Hypothalamus (tissue), 51 donors: ENCODE results near the gene PPARA.
"Not testable (repeated sequence)": the region's sequence is repeated elsewhere in the genome, so short reads cannot be mapped to it uniquely, and the experiment has no call there.

Experiments used
- DNase-seq, 51 donors: peaks; one replicate each; lab custom pipeline; 2025; lab: John Stamatoyannopoulos, UW

The PPARA gene

DNA sequence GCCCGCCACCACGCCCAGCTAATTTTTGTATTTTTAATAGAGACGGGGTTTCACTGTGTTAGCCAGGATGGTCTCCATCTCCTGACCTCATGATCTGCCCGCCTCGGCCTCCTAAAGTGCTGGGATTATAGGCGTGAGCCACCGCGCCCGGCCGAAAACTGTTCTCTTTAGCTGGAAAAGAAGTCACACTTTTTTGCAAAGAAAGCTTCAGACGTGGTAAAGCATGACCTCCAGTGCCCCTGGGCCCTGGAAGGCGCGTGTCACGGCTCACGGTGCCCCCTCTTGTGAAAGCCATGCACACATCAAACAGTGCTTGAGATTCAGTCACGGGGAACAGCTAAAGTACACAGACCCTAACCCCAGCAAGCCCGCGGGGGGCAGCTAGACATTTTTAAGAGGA, 48.5 kb downstream of the PPARA start:
- DNase-seq: not testable (repeated sequence)

DNA sequence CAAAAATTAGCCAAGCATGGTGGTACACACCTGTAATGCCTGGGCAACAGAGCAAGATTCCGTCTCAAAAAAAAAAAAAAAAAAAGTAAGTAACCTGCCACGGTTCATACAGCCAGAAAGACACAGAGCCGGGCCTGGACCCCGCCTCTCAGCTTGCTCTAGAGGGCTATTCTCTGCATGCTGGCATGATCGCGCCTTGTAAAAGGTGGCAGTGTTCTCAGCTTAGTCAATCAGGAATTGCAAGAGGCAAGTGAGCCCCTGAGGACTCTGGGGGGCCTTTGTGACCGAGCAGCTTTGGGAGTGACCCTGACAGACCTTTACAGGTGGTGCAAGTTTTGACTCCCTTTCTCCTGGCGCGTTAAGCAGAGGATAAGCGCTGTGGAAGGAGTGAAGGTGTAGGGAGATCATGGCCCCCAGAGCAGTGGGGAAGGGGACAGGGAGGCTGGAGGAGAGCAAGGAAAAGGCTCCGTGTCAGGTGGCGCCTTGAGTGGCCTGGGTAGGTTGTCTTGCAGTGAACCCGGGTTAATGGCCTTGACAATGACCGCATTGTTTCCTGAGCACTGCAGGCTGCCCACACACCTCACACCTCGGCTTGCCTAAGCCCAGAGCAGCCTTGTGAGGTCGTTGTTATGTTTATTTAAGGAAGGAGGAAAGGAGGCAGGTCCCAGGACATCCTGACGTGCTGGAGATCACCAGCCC, 50.9 kb downstream of the PPARA start:
- DNase-seq: no peak

DNA sequence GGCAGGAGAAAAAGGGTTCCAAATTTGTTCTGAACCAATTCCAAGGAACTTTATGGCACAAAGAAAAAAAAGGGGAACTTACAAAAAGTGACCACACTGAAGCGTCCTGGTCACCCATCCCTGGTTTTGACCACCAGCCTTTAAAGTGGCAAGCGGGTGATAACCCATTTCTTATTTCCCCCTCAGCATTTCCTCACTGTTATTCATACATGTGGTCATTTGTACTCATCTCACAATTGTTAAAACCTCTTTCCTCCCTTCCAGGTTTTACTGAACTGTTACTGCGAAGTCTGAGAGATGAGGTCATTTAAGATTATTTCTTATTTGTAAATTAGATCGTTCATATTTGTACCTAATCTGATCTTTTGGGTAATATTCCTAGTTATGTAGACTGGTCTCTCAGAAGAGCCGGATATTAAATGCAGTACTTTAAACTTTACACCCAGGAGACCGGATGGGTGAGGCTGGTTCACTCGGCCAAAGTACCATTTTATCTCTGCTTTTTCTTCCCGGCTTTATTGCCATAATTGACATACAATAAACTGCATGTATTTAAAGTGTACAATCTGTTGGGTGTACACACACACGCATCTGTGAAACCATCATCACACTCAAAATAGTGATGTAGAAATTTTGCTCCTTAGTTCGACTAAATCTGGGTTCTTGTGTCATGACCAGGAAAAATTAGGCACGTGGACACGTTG, 52.7 kb downstream of the PPARA start:
- DNase-seq: no peak

DNA sequence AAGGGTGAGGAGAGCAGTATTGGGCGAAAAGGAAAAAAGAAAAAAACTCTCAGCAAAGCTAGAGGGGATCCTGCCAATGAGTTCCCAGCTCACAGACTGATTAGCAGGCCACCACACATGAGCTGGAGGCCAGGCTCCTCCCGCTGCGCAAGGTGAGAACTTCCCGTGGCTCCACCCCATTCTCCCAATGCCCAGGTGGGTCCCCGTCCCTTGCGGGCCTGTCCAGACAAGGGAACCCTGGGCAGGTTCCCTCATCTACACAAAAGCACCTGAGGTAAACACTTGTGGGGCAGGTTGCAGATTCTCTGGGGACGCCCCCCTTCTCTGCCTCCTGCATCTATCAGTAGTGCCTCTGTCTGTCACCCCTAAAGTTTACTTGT, 53.3 kb downstream of the PPARA start:
- no peak for DNase-seq

DNA sequence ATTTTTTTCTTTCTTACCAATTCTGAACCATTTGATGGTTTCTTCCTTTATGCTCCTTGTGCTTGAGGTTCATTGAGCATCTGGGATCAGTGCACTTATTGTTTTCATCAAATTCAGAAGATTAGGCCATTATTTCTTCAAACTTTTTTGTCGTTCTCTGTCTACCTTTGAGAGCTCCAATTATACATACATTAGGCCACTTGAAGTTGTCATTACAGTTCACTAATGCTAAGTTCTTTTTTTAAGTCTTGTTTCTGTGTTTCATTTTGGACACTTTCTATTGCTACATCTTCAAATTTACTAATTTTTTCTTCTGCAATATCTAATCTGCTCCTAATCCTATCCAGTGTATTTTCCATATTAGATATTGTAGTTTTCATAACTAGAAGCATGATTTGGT, 58.9 kb downstream of the PPARA start:
- DNase-seq: no peak

DNA sequence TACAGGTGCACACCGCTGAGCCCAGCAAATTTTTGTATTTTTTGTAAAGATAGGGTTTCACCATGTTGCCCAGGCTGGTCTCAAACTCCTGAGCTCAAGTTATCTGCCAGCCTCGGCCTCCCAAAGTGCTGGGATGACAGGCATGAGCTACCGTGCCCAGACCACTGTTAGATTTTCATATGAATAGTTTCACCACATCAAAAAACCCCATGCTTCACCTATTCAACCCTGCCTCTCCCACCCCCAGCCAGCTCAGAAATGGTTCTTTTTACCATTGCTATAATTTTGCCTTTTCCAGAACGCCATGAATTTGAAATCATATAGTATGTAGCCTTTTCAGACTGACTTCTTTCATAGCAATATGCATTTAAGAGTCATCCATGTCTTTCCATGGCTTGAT, 61.9 kb downstream of the PPARA start:
- no peak for DNase-seq

DNA sequence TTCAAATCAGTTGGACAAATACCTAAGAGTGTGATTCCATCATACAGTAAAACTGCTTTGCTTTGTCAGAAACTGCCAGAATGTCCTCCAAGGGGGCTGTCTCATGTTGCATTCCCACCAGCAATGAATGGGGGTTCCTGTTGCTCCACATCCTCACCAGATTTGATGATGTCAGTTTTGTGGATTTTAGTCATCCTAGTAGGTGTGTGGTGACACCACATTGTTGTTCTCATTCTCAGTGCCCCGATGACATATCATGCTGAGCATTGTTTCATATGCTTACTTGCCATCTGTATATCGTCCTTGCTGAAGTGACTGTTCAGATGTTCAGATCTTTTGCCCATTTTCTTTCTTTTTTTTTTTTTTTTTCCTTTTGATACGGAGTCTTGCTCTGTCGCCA, 62.7 kb downstream of the PPARA start:
- no peak for DNase-seq

DNA sequence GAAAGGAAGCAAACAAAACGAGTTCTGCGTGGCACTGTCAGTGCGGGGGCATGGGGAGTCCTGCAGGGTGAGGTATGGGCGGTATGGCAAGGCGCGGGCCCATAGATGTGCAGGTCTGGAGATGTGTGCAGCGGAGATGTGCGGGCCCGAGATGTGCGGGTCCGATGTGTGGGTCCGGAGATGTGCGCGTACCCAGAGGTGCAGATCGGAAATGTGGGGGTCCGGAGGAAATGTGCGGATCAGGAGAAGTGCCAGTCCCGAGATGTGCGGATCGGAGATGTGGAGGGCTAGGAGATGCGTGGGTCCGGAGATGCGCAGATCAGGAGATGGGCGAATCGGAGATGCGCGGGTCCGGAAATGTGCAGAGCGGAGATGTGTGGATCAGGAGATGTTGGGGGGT, 63.8 kb downstream of the PPARA start:
- no peak for DNase-seq

DNA sequence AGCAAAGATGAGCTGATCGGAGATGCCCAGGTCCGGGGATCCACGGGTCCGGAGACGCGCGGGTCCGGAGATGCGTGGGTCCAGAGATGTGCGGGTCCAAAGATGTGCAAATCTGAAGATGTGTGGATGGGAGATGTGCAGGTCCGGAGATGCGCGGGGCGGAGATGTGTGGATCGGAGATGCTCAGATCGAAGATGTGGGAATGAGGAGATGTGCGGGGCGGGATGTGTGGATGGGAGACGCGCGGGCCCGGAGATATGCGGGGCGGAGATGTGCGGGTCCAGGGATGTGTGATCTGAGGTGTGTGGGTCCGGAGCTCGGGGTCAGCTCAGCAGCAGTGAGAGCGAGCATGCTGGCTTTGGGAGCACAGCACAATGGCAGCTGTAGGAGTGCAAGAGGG, 64.3 kb downstream of the PPARA start:
- no peak for DNase-seq

DNA sequence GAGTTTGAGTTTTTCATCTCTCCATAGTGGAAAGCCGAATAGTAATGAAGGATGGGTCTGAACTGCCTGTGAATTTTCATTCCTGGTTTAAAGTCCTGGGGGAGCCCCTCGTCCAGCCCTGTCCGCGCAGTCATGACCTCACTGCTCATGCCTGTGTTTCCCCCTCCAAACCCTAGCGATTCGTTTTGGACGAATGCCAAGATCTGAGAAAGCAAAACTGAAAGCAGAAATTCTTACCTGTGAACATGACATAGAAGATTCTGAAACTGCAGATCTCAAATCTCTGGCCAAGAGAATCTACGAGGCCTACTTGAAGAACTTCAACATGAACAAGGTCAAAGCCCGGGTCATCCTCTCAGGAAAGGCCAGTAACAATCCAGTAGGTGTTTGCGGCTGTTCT, 69.3 kb downstream of the PPARA start:
- no peak for DNase-seq

DNA sequence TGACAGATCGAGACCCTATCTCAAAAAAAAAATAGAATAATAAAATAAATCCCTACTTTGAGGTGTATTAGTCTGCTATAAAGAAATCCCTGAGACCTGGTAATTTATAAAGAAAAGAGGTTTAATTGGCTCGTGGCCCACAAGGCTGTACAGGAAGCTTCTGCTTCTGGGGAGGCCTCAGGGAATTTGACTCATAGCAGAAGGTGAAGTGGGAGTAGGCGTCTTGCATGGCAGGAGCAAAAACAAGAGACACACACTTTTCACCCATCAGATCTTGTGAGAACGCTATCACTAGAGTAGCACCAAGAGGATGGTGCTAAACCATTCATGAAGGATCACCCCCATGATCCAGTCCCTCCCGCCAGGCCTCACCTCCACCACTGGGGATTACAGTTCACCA, 70.6 kb downstream of the PPARA start:
- no peak for DNase-seq

DNA sequence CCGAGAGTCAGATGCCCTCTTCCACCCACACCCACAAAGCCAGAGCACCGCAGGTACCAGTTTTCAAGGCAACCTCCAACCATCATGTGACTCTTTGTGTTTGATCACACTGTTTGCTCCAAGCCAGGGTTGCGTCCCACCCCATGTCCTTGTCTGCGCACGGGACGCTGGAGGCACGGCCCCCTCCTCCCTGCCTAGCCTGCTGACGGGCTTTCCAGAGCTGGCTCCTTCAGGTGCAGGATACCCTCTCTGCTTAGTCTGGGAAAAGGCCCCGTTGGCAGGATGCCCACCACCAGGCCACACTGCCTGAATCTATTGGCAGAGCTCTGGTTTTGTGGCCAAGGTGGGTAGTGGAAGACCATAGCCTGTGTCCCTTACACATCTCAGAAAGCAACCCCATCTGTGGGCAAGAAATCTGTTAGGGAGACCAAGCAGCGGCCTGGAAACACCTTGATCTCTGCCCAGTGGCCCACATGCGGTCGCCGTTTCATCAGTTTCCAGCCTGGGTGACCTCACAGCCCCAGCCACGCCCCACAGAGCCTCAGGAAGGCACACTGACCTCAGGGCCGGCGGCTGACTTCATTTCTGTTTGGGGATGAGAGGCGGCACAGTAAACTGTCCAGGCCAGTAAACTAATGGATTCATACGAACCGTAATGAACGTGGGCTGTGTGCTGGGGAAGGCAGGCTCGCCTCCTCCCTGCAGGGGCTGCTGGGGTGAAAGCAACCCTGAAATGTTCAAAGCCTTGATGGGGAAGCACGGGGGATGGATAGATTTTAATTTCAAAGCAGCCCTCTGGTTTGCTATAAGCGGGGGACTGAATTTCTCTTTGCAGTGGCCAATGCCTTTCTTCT, 73.9 kb downstream of the PPARA start:
- no peak for DNase-seq

DNA sequence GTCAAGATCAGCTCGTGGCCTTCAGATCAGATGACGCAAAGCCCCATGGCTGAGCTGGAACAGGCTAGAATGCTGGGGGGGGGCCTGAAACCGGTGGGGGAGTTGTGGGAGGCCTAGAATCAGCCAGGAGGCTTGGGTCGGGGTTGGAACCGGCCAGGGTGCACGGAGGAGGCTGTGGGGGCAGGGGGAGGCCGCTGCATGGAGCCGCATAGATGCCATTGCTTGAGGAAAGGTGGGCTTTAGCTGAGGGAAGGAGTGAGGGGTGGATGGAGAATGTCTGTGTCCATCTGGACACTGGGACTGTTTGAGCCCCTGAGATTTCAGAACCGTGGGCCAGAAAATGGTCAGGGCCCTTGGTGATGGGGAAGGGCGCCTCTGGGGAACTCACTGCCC, 74.6 kb downstream of the PPARA start:
- no peak for DNase-seq

DNA sequence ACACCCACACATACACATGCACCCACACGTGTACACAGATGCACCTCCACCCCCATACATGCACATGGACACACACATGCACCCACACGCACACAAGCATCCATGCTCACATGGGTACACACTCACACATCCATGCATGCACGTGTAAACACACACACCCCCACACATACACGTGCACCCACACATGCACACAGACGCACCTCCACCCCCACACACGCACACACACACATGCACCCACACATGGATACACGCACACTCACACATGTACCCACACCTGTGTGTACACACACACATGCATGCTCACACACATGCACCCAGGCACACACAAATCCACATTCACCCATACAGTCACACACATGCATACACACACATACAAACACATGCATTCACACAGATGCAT, 75.3 kb downstream of the PPARA start:
- DNase-seq: no peak

DNA sequence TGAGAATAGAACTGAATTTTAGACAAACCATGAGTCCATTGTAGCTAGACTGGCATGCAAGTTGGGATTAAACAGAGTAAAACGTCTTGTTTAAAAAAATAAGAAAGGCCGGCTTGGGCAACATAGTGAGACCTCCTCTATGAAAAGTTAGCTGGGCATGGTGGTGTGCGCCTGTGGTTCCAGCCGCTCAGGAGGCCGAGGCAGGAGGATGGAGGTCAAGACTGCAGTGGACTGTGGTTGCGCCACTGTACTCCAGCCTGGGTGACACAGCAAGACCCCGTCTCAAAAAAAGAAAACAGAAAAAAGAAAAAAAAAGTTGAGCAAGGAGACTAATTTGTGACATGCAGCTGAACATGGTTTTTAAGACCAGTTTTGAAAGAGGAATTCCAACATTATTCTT, 76.3 kb downstream of the PPARA start:
- no peak for DNase-seq

DNA sequence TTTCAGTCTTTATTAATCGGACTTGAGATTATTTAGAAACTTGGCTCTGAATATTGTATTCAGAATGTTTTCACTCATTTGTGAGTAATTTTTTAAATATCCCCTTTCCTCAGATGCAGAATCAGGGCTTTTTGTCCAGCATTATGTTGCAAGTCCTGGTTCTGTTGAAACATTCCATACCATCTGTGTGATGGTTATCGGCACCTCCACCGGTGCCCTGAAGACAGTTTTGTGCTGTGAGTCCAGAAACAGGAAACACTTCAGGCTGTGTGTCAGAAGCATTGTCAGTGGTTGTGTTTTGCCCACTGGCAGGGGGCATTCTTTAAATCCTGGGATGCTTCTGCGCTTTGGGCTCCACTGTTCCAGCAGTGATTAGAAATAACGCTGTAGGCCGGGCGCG, 79.4 kb downstream of the PPARA start:
- DNase-seq: no peak

DNA sequence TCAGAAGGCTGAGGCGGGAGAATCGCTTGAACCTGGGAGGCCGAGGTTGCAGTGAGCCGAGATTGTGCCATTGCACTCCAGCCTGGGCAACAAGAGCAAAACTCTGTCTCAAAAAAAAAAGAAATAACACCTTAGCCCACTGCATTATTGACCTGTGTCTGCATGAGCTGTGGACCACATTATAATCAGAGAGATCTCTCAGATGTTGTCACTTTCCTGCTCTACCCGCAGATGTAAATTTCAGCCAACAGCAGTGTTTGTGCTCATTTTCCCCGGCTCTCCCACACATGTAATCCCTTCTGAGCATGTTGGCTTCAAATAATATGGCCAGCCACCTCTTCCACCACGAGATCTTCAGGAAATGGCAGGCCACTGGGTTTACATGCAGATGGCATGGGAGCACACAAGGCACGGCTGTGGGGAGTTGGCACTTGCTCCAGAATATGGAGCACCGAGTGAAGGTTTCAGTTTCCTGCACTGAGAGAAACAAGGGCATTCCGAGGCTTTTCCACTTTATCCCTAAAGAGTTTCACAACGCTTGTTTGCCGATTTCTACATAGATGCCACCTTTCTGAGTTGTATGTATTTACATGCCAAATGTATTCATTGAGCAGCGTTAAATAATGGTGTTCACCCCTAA, 80.1 kb downstream of the PPARA start:
- DNase-seq: no peak

DNA sequence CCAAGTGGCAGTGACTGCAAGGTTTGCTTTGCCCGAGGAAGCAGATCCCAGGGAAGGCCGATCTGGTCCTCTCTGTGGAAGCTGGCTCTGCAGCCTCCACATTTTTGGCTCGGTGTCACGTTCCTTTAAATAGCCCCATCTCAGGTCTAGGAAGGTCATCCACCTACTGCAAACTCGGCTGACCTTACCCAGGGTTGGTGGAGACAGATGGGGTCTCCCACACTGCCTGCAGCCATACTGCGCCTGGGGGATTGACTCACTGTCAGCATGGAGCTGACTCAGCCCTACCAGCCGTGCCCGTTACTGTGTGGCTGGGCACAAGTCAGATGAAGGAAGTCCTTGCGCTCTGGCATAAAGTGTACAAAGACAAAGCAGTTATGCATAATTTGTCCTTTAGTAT, 82.9 kb downstream of the PPARA start:
- peak in 27 of 51 donors; percentile 17 to 75 (median 43) for DNase-seq

DNA sequence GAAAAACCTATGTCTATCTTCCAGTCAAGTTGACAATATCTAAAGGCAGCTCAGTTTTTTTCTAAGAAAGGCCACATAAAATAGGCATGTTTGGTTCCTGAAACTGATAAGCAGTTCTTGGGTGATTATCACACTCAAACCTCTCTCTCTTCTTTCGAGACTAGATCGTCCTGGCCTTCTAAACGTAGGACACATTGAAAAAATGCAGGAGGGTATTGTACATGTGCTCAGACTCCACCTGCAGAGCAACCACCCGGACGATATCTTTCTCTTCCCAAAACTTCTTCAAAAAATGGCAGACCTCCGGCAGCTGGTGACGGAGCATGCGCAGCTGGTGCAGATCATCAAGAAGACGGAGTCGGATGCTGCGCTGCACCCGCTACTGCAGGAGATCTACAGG, 84.6 kb downstream of the PPARA start:
- no peak for DNase-seq

DNA sequence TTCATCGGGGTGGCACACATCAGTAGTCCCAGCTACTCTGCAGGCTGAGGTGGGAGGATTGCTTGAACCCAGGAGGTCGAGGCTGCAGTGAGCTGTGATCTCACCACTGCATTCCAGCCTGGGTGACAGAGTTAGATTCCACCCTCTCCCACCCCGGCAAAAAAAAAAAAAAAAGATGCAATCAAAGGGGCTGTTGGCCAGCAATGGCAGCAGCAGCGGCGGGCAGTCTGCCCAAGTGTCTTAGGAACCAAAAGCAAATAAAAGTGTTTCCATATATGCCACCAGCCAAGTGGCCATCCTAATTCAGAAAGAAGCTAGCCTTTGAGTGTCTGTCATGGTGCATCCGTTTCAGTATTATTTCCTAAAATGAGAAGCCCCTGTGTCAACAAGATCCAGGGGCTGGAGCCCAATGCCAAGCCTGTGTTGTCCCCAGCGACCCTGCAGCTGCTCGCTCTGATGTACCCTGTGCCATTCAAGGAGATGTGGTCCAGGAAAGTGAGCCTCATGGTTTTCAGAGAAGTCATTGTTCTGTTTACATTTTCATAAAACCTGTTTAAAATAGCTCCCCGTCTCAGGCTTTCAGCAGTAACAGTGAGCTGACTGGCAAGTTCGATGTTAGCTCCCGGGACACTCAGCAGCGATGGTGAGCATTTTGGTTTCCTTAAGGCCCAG, 87.3 kb downstream of the PPARA start:
- DNase-seq: peak in 4 of 51 donors; percentile 9 to 35 (median 22)

DNA sequence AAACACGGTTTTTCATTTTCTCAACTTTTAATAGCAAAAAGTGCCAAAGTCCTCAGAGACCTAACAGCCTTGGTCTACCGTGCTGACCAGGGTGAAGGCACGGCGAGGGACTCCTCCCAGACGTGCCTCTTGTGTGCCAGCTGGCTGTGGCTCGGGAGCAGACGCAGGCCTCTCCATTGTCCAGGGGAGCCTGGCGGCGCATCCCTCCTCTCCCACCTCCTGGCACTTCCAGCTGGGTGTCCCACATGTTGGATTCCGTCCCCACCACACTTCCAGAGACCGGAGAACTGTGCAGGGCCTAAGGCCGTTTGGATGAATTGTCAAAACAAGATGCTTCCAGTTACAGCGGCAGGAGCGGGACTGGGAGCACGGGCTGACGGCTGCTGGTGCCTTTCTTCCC, 88.2 kb downstream of the PPARA start:
- DNase-seq: peak in 30 of 51 donors; percentile 16 to 73 (median 40)
